22Rv1 (cell line): ENCODE data around the gene TIMMDC1.

Experiments used
- ZFX ChIP-seq: fragments of 450-650 bp; IDR thresholded peaks from 2 replicates; pipeline ENCODE4 v1.6.1; 2017; ENCODE audit warnings: antibody characterized with exemption, borderline replicate concordance
- TF ChIP-seq, protein P1 (sequence below): fragments of 450-650 bp; IDR thresholded peaks from 2 replicates; pipeline ENCODE4 v1.5.1; 2017; ENCODE audit warnings: mild to moderate bottlenecking

DNA sequence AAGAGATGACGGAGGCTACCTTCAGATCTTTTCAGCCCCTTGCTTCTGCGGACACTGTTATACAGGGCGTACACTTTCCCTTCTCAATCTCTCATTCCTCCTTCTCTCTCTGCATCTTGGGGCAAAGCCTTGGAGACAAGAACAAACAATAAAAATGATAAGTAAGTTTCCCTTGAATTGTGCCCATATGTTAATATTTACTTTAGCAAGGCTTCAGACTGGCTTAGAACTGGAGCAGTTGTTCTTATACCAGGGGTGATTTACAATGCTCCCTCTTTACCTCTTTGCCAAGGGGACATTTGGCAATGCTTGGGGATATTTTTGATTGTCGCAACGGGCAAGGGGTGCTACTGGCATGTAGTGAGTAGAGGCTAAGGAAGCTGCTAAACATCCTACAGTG, 29.4 kb downstream of the TIMMDC1 start:
- TF ChIP-seq, protein P1, sequence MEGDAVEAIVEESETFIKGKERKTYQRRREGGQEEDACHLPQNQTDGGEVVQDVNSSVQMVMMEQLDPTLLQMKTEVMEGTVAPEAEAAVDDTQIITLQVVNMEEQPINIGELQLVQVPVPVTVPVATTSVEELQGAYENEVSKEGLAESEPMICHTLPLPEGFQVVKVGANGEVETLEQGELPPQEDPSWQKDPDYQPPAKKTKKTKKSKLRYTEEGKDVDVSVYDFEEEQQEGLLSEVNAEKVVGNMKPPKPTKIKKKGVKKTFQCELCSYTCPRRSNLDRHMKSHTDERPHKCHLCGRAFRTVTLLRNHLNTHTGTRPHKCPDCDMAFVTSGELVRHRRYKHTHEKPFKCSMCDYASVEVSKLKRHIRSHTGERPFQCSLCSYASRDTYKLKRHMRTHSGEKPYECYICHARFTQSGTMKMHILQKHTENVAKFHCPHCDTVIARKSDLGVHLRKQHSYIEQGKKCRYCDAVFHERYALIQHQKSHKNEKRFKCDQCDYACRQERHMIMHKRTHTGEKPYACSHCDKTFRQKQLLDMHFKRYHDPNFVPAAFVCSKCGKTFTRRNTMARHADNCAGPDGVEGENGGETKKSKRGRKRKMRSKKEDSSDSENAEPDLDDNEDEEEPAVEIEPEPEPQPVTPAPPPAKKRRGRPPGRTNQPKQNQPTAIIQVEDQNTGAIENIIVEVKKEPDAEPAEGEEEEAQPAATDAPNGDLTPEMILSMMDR, result no peak
- no peak for TF ChIP-seq ZFX
